Right atrium auricular region (tissue), 2 donors: ENCODE measurements around the gene CBLC. TPM values are rescaled to one million over a fixed set of nuclear protein-coding genes. Genes with fewer than 3 reads are reported as not detected.

Experiments
- DNase-seq: peaks from one replicate; pipeline ENCODE4 v3.0.0-alpha.2; 2019; ENCODE audit warnings: low spot score
- H3K27ac ChIP-seq, 2 donors: fragments of 200-600 bp; sonication (generic); 1 replicate in 1 of 2; 2 replicates in 1 of 2; pipeline ENCODE4 v1.5.1; 2016 to 2019
- H3K27me3 ChIP-seq, 2 donors: fragments of 200-600 bp; sonication (generic); one replicate each; pipeline versions ENCODE4 v1.5.1 to v1.6.0; 2017 to 2019
- H3K36me3 ChIP-seq: fragments of 200-600 bp; sonication (generic); one replicate; pipeline ENCODE4 v1.5.1; 2016
- H3K4me1 ChIP-seq, 2 donors: fragments of 200-600 bp; sonication (generic); one replicate each; pipeline versions ENCODE4 v1.5.1 to v1.6.0; 2017 to 2019
- H3K4me3 ChIP-seq, 2 donors: fragments of 200-600 bp; sonication (generic); 1 replicate in 1 of 2; 2 replicates in 1 of 2; pipeline ENCODE4 v1.5.1; 2017 to 2019; ENCODE audit warnings: mild to moderate bottlenecking in 1 of 2, moderate library complexity in 1 of 2
- H3K9me3 ChIP-seq, 2 donors: fragments of 200-600 bp; sonication (generic); one replicate each; pipeline ENCODE4 v1.5.1; 2019
- total RNA-seq, 2 donors: library from RNA; depleted of rRNA; stranded (reverse); fragments of >200 nt; gene quantifications; one replicate each; pipeline ENCODE4 v1.1.0, GENCODE V29; 2016
- TF ChIP-seq, protein P1 (sequence below), 2 donors: fragments of 200-600 bp; sonication (generic); IDR thresholded peaks; one replicate each; pipeline ENCODE4 v1.5.1; 2019; ENCODE audit warnings: antibody characterized with exemption in 2 of 2

CBLC gene
- total RNA-seq, 2 donors from 2014 or later = not detected

GRCh38 chr19:44738603-44739558 lies 38.8 kb upstream of the CBLC start:
- DNase-seq = no peak
- H3K36me3 ChIP-seq = no peaks in the 10 kb centered on the region
- H3K9me3 ChIP-seq = no peaks in the 10 kb centered on the region
- no peak overlapping the region for H3K4me3 ChIP-seq
- H3K27ac ChIP-seq = no peak overlapping the region
- H3K27me3 ChIP-seq = no peaks in the 10 kb centered on the region
- TF ChIP-seq, protein P1, sequence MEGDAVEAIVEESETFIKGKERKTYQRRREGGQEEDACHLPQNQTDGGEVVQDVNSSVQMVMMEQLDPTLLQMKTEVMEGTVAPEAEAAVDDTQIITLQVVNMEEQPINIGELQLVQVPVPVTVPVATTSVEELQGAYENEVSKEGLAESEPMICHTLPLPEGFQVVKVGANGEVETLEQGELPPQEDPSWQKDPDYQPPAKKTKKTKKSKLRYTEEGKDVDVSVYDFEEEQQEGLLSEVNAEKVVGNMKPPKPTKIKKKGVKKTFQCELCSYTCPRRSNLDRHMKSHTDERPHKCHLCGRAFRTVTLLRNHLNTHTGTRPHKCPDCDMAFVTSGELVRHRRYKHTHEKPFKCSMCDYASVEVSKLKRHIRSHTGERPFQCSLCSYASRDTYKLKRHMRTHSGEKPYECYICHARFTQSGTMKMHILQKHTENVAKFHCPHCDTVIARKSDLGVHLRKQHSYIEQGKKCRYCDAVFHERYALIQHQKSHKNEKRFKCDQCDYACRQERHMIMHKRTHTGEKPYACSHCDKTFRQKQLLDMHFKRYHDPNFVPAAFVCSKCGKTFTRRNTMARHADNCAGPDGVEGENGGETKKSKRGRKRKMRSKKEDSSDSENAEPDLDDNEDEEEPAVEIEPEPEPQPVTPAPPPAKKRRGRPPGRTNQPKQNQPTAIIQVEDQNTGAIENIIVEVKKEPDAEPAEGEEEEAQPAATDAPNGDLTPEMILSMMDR (IDR thresholded peaks at IDR 0.05) = no peak
- peaks cover 3 to 37% of the 10 kb centered on the region in 2 donors for H3K4me1 ChIP-seq

DNA sequence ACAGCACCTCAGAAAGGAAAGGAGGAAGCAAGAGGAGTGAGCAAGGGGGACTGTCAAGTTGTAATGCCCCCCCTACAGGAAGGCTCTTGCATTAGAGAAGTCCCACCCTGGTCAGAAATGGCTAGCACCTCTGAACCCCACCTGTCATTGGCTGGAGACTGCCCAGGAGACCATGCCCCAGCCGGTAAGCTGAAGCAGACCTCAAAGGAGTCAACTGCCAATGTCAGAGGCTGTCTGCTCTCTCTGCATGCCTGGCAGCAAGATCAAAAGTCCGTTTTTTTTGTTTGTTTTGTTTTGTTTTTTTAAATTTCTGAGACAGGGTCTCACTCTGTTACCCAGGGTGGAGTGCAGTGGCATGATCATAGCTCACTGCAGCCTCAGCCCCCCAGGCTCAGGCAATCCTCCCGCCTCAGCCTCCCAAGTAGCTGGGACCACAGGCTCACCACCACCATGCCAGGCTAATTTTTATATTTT lies 37.3 kb upstream of the CBLC start:
- Histone ChIP-seq H3K36me3 (no peaks in the 10 kb centered on the region), H3K4me1 (peaks cover 3 to 51% of the 10 kb centered on the region in 2 donors), H3K27ac (peak overlapping the region; percentile 92 to 94), H3K4me3 (no peak overlapping the region), H3K27me3 (no peaks in the 10 kb centered on the region), H3K9me3 (no peaks in the 10 kb centered on the region)
- no peak for DNase-seq
- TF ChIP-seq, protein P1 (IDR thresholded peaks at IDR 0.05) = no peak

- no peaks in the 10 kb centered on the region for H3K27me3 ChIP-seq
- no peaks in the 10 kb centered on the region for H3K36me3 ChIP-seq
- H3K4me3 ChIP-seq = no peak overlapping the region
- TF ChIP-seq, protein P1 (IDR thresholded peaks at IDR 0.05) = no peak
- no peak for DNase-seq
- peak overlapping the region; percentile 92 to 94 for H3K27ac ChIP-seq
- H3K4me1 ChIP-seq = peaks cover 3 to 58% of the 10 kb centered on the region in 2 donors
- no peaks in the 10 kb centered on the region for H3K9me3 ChIP-seq
These were observed 36.4 kb upstream of the CBLC start for GRCh38 chr19:44741258-44741731.

DNA sequence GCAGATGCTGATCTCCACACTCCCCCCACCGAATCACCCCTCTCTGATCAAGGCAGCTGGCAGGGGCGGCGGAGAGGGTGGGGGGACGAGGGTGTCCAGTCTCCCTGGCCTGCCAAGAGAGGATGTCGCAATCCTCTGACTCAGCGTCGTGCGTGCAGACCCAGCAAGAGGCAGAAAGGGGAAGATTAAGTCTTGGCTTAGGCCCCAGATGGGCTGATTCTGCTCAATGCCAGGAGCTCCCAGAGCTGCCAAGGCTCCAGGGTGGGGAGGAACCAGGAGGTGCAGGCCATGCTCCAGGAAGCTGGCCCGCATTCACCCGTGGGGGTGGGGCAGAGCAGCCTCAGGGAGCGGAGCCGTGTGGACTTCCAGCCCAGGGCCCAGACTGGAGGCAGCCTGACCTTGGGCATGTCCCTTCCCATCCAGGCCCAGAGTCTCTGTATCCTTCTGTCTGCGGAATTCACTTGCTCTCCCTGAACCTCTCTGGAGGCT lies 35.8 kb upstream of the CBLC start:
- Histone ChIP-seq H3K27me3 (no peaks in the 10 kb centered on the region), H3K36me3 (no peaks in the 10 kb centered on the region), H3K9me3 (no peaks in the 10 kb centered on the region), H3K4me1 (peaks cover 3 to 64% of the 10 kb centered on the region in 2 donors), H3K27ac (peak overlapping the region; percentile 92 to 94), H3K4me3 (no peak overlapping the region)
- peak; percentile 99 for DNase-seq
- TF ChIP-seq, protein P1 (IDR thresholded peaks at IDR 0.05) = no peak

GRCh38 chr19:44742330-44743061 lies 35.2 kb upstream of the CBLC start:
- H3K4me3 ChIP-seq = no peak overlapping the region
- TF ChIP-seq, protein P1 (IDR thresholded peaks at IDR 0.05) = no peak
- no peaks in the 10 kb centered on the region for H3K27me3 ChIP-seq
- H3K4me1 ChIP-seq = peaks cover 3 to 70% of the 10 kb centered on the region in 2 donors
- no peaks in the 10 kb centered on the region for H3K36me3 ChIP-seq
- no peak for DNase-seq
- peak overlapping the region; percentile 92 to 94 for H3K27ac ChIP-seq
- H3K9me3 ChIP-seq = no peaks in the 10 kb centered on the region
